HG03342 (cell line): Measurements from ENCODE around the gene EXOG.

Source experiments
- ATAC-seq: cut with Tn5 transposase; IDR thresholded peaks from one replicate; pipeline ENCODE4 v1.9.1; 2021; ENCODE audit warnings: mild to moderate bottlenecking, moderate library complexity; ENCODE audit not compliant: unreplicated experiment

The EXOG gene

GRCh38 chr3:38507120-38507519 lies 11.0 kb downstream of the EXOG start:
- peak; percentile 99 for ATAC-seq

- no peak for ATAC-seq
Observed at GRCh38 chr3:38509732-38510131, 13.6 kb downstream of the EXOG start.

GRCh38 chr3:38510631-38511030 lies 14.5 kb downstream of the EXOG start:
- no peak for ATAC-seq

GRCh38 chr3:38511546-38511945 lies 15.4 kb downstream of the EXOG start:
- no peak for ATAC-seq

GRCh38 chr3:38515367-38515766 lies 19.2 kb downstream of the EXOG start:
- no peak for ATAC-seq

- ATAC-seq = no peak
Observed at GRCh38 chr3:38516669-38517068, 20.5 kb downstream of the EXOG start.

- no peak for ATAC-seq
Observed at GRCh38 chr3:38519000-38519399, 22.9 kb downstream of the EXOG start.

- ATAC-seq = no peak
Observed at GRCh38 chr3:38519651-38520050, 23.5 kb downstream of the EXOG start.

- ATAC-seq = no peak
Observed at GRCh38 chr3:38521391-38521987, 25.3 kb downstream of the EXOG start.

- ATAC-seq = no peak
Observed at GRCh38 chr3:38522002-38522401, 25.9 kb downstream of the EXOG start.

GRCh38 chr3:38524141-38524739 lies 28.1 kb downstream of the EXOG start:
- ATAC-seq = no peak

- no peak for ATAC-seq
Observed at GRCh38 chr3:38526792-38527191, 30.7 kb downstream of the EXOG start.

- no peak for ATAC-seq
Observed at GRCh38 chr3:38528457-38528856, 32.3 kb downstream of the EXOG start.

- ATAC-seq = no peak
Observed at GRCh38 chr3:38532529-38532928, 36.4 kb downstream of the EXOG start.

GRCh38 chr3:38533285-38533976 lies 37.3 kb downstream of the EXOG start:
- no peak for ATAC-seq

GRCh38 chr3:38534180-38534579 lies 38.0 kb downstream of the EXOG start:
- no peak for ATAC-seq

- ATAC-seq = no peak
Observed at GRCh38 chr3:38534604-38535003, 38.5 kb downstream of the EXOG start.

GRCh38 chr3:38536671-38537070 lies 40.5 kb downstream of the EXOG start:
- ATAC-seq = no peak

GRCh38 chr3:38538773-38539353 lies 42.7 kb downstream of the EXOG start:
- ATAC-seq = no peak

GRCh38 chr3:38541806-38542205 lies 45.7 kb downstream of the EXOG start:
- no peak for ATAC-seq

- ATAC-seq = no peak
Observed at GRCh38 chr3:38542401-38543298, 46.5 kb downstream of the EXOG start.
